ENCODE data around the gene AGAP1. TPM values are rescaled to one million over a fixed set of nuclear protein-coding genes. Genes with fewer than 3 reads are reported as not detected.
A peak's percentile ranks its signal among the peaks of the same experiment; 100 is the strongest.

The AGAP1 gene
- total RNA-seq, 1 donor from 2014 or later = 46.3 TPM

DNA sequence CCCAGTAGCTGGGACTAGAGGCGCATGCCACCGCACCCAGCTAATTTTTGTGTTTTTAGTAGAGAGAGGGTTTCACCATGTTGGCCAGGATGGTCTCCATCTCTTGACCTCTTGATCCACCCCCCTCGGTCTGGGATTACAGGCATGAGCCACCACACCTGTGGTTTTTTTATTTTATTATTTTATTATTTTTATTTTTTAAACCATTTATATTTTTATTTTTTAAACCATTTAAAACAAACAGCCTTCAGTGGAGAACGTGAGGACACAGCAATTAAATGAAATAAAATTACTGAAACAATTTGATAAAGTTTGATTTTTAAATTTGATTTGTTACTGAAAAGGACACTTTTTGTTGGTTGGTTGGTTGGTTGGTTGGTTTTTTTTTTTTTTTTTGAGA is 181.0 kb downstream of the AGAP1 start:
- H3K9me3 Mint-ChIP-seq = no peaks in the 10 kb centered on the region
- DNase-seq (ENCODE audit: extremely low spot score, unreplicated experiment) = no peak
- peaks cover 30% of the 10 kb centered on the region for H3K4me1 Mint-ChIP-seq (ENCODE audit: unreplicated experiment)
- no peak overlapping the region for H3K27ac Mint-ChIP-seq
- H3K4me3 Mint-ChIP-seq = no peak overlapping the region
- H3K27me3 Mint-ChIP-seq = peaks cover 20% of the 10 kb centered on the region
- TF ChIP-seq, protein P1, sequence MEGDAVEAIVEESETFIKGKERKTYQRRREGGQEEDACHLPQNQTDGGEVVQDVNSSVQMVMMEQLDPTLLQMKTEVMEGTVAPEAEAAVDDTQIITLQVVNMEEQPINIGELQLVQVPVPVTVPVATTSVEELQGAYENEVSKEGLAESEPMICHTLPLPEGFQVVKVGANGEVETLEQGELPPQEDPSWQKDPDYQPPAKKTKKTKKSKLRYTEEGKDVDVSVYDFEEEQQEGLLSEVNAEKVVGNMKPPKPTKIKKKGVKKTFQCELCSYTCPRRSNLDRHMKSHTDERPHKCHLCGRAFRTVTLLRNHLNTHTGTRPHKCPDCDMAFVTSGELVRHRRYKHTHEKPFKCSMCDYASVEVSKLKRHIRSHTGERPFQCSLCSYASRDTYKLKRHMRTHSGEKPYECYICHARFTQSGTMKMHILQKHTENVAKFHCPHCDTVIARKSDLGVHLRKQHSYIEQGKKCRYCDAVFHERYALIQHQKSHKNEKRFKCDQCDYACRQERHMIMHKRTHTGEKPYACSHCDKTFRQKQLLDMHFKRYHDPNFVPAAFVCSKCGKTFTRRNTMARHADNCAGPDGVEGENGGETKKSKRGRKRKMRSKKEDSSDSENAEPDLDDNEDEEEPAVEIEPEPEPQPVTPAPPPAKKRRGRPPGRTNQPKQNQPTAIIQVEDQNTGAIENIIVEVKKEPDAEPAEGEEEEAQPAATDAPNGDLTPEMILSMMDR (conservative IDR thresholded peaks at IDR 0.05) = no peak
- peaks cover under 1% of the 10 kb centered on the region for H3K36me3 Mint-ChIP-seq

DNA sequence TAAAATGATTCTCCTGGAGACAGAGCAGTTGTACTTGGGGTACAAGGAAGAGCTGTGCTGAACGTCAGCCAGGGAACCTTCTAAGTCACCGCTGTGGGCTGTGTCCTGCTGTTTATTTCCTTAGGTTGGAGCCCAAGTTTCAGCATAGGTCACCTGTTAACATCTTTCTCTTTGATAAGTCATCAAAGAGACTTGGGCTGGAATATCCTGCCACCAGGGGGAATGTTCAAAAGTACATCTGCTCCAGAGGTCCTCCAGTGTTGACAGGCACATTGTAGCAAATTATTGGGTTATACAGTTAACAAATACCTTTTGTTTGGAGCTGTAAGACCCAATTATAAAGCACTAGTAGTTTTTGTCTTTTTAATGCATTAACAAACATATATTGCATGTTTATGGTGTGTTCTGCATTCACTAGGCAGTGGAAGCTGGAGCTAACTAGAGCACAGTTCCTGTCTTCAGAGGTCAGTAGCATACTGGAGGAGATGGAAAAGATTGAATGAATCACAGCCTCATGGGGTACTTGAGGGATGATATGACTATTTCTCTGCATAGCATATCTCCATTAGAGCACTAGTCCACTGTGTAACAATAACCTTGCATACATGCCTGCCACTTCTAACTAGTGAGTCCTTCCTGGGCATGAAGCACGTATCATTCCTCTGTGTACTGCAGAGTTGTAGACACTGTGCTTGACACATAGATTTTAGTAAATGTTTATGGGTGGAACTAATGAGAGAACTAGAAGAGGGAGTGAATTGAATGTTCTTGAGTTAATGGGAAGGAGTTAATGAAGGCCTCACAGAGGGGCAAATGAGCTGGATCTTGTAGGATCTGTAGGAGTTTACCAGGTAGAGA is 182.1 kb downstream of the AGAP1 start:
- Mint-ChIP-seq H3K4me3 (no peak overlapping the region), H3K4me1 (ENCODE audit: unreplicated experiment) (peaks cover 33% of the 10 kb centered on the region), H3K27me3 (peaks cover 20% of the 10 kb centered on the region), H3K9me3 (no peaks in the 10 kb centered on the region), H3K36me3 (peaks cover 4% of the 10 kb centered on the region), H3K27ac (no peak overlapping the region)
- DNase-seq (ENCODE audit: extremely low spot score, unreplicated experiment) = no peak
- TF ChIP-seq, protein P1 (conservative IDR thresholded peaks at IDR 0.05) = peak; percentile 34

DNA sequence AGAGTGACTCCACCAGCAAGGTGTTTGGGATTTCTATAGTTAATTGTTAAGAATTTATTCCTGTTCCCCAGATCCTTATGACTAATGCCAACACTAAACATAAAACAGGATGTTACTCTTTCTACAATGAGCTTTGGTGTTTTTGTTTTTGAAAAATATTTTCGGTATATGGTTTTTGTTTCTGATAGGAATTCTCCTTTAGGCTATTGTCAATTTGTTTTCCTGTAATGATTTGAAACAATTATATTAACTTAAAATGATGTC is 182.6 kb downstream of the AGAP1 start:
- Mint-ChIP-seq H3K4me1 (ENCODE audit: unreplicated experiment) (peaks cover 31% of the 10 kb centered on the region), H3K4me3 (no peak overlapping the region), H3K27me3 (peaks cover 18% of the 10 kb centered on the region), H3K9me3 (no peaks in the 10 kb centered on the region), H3K36me3 (peaks cover 4% of the 10 kb centered on the region), H3K27ac (no peak overlapping the region)
- TF ChIP-seq, protein P1 (conservative IDR thresholded peaks at IDR 0.05) = no peak
- no peak for DNase-seq (ENCODE audit: extremely low spot score, unreplicated experiment)

DNA sequence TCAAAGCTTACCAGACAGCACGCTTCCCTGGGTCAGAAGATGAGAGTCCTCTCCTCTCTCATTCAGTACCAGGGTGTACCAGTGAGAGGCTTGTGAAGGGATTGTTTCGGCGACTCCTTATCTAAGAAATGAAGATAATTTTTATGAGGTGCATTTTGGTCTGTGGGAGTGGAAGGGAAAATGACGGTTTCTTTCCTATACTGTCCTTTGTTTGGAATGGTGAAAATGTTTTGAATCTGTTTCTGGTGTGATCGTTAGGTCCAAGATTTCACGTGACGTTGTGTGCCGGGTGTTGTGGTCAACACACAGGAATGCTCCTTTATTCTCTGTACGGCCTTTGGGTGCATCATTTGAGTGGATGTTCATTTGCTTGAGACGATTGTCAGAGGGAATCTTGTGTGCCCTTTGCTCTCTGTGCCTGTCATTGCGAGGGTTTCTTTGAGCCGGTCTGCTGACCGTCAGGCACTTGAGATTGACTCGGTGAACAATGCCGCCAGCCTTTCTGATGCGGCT is 183.5 kb downstream of the AGAP1 start:
- TF ChIP-seq, protein P1 (conservative IDR thresholded peaks at IDR 0.05) = no peak
- peaks cover 24% of the 10 kb centered on the region for H3K4me1 Mint-ChIP-seq (ENCODE audit: unreplicated experiment)
- peak overlapping the region; percentile 7 for H3K4me3 Mint-ChIP-seq
- peaks cover 9% of the 10 kb centered on the region for H3K27me3 Mint-ChIP-seq
- no peak overlapping the region for H3K27ac Mint-ChIP-seq
- no peak for DNase-seq (ENCODE audit: extremely low spot score, unreplicated experiment)
- no peaks in the 10 kb centered on the region for H3K9me3 Mint-ChIP-seq
- peaks cover 4% of the 10 kb centered on the region for H3K36me3 Mint-ChIP-seq

DNA sequence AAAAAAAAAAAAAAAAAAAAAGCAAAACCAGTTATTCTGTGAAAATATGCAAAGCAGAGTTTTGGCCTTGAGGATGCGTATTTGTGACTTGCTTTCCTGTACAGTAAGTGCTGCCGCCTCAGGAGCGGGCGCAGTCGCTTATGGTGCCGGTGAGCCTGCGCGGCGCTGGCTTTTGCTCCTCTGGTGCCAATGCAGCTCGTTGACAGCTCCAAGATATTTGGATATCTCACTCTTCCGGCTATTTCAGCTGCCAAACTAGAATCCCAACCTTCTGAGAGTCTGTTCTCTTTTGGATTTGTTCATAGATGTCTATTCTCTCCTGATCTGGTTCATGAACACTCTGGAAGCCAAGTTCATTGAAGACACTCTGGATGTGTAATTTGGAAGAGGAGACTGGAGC is 184.1 kb downstream of the AGAP1 start:
- no peak for DNase-seq (ENCODE audit: extremely low spot score, unreplicated experiment)
- Mint-ChIP-seq H3K9me3 (no peaks in the 10 kb centered on the region), H3K4me3 (no peak overlapping the region), H3K4me1 (ENCODE audit: unreplicated experiment) (peaks cover 19% of the 10 kb centered on the region), H3K36me3 (peaks cover 4% of the 10 kb centered on the region), H3K27ac (no peak overlapping the region), H3K27me3 (peaks cover 3% of the 10 kb centered on the region)
- TF ChIP-seq, protein P1 (conservative IDR thresholded peaks at IDR 0.05) = no peak

Data from type B pancreatic cell (in vitro differentiated cells).